ENCODE measurements around the gene PPM1E. TPM values are rescaled to one million over a fixed set of nuclear protein-coding genes. Genes with fewer than 3 reads are reported as not detected.
"Not testable (repeated sequence)": the region's sequence is repeated elsewhere in the genome, so short reads cannot be mapped to it uniquely, and the experiment has no call there.

Gene PPM1E
- total RNA-seq, 1 donor from 2014 or later: 0.26 TPM

- TF ChIP-seq, protein P1, sequence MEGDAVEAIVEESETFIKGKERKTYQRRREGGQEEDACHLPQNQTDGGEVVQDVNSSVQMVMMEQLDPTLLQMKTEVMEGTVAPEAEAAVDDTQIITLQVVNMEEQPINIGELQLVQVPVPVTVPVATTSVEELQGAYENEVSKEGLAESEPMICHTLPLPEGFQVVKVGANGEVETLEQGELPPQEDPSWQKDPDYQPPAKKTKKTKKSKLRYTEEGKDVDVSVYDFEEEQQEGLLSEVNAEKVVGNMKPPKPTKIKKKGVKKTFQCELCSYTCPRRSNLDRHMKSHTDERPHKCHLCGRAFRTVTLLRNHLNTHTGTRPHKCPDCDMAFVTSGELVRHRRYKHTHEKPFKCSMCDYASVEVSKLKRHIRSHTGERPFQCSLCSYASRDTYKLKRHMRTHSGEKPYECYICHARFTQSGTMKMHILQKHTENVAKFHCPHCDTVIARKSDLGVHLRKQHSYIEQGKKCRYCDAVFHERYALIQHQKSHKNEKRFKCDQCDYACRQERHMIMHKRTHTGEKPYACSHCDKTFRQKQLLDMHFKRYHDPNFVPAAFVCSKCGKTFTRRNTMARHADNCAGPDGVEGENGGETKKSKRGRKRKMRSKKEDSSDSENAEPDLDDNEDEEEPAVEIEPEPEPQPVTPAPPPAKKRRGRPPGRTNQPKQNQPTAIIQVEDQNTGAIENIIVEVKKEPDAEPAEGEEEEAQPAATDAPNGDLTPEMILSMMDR (IDR thresholded peaks at IDR 0.05; ENCODE audit: unreplicated experiment): no peak
- Mint-ChIP-seq H3K4me3 (ENCODE audit: unreplicated experiment) (no peak overlapping the region), H3K27me3 (ENCODE audit: unreplicated experiment) (no peaks in the 10 kb centered on the region), H3K36me3 (ENCODE audit: low read depth, unreplicated experiment) (no peaks in the 10 kb centered on the region), H3K4me1 (ENCODE audit: unreplicated experiment) (no peaks in the 10 kb centered on the region), H3K9me3 (ENCODE audit: unreplicated experiment) (peaks cover 4% of the 10 kb centered on the region), H3K27ac (ENCODE audit: unreplicated experiment) (no peak overlapping the region)
- no peak for DNase-seq (ENCODE audit: low spot score)
Measured at GRCh38 chr17:58947824-58948223, 192.2 kb downstream of the PPM1E start.

DNA sequence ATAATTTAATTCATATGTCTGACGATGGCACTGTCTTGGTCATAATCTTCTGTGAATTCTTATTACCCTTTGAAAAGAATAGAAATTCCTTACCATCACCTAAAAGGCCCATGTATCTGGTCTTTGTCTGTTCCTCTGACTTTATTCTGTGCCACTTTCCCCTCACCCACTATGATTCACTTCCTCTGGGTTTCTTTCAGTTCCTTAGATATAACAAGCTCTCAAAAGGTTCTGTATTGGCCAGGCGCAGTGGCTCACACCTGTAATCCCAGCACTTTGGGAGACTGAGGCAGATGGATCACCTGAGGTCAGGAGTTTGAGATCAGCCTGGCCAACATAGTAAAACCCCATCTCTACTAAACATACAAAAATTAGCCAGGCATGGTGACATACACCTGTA is 198.7 kb downstream of the PPM1E start:
- not testable (repeated sequence) for H3K4me1 Mint-ChIP-seq (ENCODE audit: unreplicated experiment); H3K27ac Mint-ChIP-seq (ENCODE audit: unreplicated experiment); H3K36me3 Mint-ChIP-seq (ENCODE audit: low read depth, unreplicated experiment); H3K4me3 Mint-ChIP-seq (ENCODE audit: unreplicated experiment); H3K27me3 Mint-ChIP-seq (ENCODE audit: unreplicated experiment); H3K9me3 Mint-ChIP-seq (ENCODE audit: unreplicated experiment); DNase-seq (ENCODE audit: low spot score)

GRCh38 chr17:58956997-58957724 is 201.5 kb downstream of the PPM1E start:
- Mint-ChIP-seq H3K36me3 (ENCODE audit: low read depth, unreplicated experiment) (no peaks in the 10 kb centered on the region), H3K9me3 (ENCODE audit: unreplicated experiment) (no peaks in the 10 kb centered on the region), H3K27ac (ENCODE audit: unreplicated experiment) (no peak overlapping the region), H3K4me1 (ENCODE audit: unreplicated experiment) (no peaks in the 10 kb centered on the region), H3K27me3 (ENCODE audit: unreplicated experiment) (no peaks in the 10 kb centered on the region), H3K4me3 (ENCODE audit: unreplicated experiment) (no peak overlapping the region)
- no peak for DNase-seq (ENCODE audit: low spot score)
- TF ChIP-seq, protein P1 (IDR thresholded peaks at IDR 0.05; ENCODE audit: unreplicated experiment): no peak

DNA sequence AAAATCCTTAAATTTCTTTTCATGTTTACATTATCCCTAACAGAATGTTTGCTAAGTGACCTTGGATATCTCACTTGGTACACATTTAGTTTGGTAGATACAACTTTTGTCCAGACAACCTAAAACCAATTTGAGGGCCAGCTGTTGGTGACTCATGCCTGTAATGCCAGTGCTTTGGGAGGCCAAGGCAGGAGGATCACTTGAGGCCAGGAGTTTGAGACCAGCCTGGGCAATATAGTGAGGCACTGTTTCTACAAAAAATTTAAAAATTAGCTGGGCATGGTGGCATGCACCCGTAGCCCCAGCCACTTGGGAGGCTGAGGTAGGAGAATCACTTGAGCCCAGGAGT is 202.0 kb downstream of the PPM1E start:
- not testable (repeated sequence) for H3K27me3 Mint-ChIP-seq (ENCODE audit: unreplicated experiment); DNase-seq (ENCODE audit: low spot score); H3K4me1 Mint-ChIP-seq (ENCODE audit: unreplicated experiment); H3K27ac Mint-ChIP-seq (ENCODE audit: unreplicated experiment); H3K9me3 Mint-ChIP-seq (ENCODE audit: unreplicated experiment); H3K36me3 Mint-ChIP-seq (ENCODE audit: low read depth, unreplicated experiment); H3K4me3 Mint-ChIP-seq (ENCODE audit: unreplicated experiment)

- DNase-seq (ENCODE audit: low spot score): no peak
- Mint-ChIP-seq H3K4me1 (ENCODE audit: unreplicated experiment) (no peaks in the 10 kb centered on the region), H3K4me3 (ENCODE audit: unreplicated experiment) (no peak overlapping the region), H3K27ac (ENCODE audit: unreplicated experiment) (no peak overlapping the region), H3K27me3 (ENCODE audit: unreplicated experiment) (no peaks in the 10 kb centered on the region), H3K9me3 (ENCODE audit: unreplicated experiment) (no peaks in the 10 kb centered on the region), H3K36me3 (ENCODE audit: low read depth, unreplicated experiment) (no peaks in the 10 kb centered on the region)
- TF ChIP-seq, protein P1 (IDR thresholded peaks at IDR 0.05; ENCODE audit: unreplicated experiment): no peak
Measured at GRCh38 chr17:58960068-58960467, 204.4 kb downstream of the PPM1E start.

- no peak overlapping the region for H3K4me3 Mint-ChIP-seq (ENCODE audit: unreplicated experiment)
- no peak for DNase-seq (ENCODE audit: low spot score)
- TF ChIP-seq, protein P1 (IDR thresholded peaks at IDR 0.05; ENCODE audit: unreplicated experiment): no peak
- H3K27ac Mint-ChIP-seq (ENCODE audit: unreplicated experiment): no peak overlapping the region
- no peaks in the 10 kb centered on the region for H3K9me3 Mint-ChIP-seq (ENCODE audit: unreplicated experiment)
- H3K36me3 Mint-ChIP-seq (ENCODE audit: low read depth, unreplicated experiment): no peaks in the 10 kb centered on the region
- H3K4me1 Mint-ChIP-seq (ENCODE audit: unreplicated experiment): no peaks in the 10 kb centered on the region
- H3K27me3 Mint-ChIP-seq (ENCODE audit: unreplicated experiment): no peaks in the 10 kb centered on the region
Measured at GRCh38 chr17:58965221-58965620, 209.6 kb downstream of the PPM1E start.
